T-helper 9 cell (primary cell): Measurements from ENCODE around the gene KCNJ10.
"Not testable (repeated sequence)": the region's sequence is repeated elsewhere in the genome, so short reads cannot be mapped to it uniquely, and the experiment has no call there.

Experiments used
- DNase-seq: peaks from one replicate; pipeline ENCODE4 v3.0.0-alpha.2; 2020
- total RNA-seq, 2 donors: gene quantifications; one replicate each; lab custom pipeline; 2026; lab: John Stamatoyannopoulos, UW

The KCNJ10 gene
- total RNA-seq, result 0.07 to 0.24 reads per million in 2 donors

DNA sequence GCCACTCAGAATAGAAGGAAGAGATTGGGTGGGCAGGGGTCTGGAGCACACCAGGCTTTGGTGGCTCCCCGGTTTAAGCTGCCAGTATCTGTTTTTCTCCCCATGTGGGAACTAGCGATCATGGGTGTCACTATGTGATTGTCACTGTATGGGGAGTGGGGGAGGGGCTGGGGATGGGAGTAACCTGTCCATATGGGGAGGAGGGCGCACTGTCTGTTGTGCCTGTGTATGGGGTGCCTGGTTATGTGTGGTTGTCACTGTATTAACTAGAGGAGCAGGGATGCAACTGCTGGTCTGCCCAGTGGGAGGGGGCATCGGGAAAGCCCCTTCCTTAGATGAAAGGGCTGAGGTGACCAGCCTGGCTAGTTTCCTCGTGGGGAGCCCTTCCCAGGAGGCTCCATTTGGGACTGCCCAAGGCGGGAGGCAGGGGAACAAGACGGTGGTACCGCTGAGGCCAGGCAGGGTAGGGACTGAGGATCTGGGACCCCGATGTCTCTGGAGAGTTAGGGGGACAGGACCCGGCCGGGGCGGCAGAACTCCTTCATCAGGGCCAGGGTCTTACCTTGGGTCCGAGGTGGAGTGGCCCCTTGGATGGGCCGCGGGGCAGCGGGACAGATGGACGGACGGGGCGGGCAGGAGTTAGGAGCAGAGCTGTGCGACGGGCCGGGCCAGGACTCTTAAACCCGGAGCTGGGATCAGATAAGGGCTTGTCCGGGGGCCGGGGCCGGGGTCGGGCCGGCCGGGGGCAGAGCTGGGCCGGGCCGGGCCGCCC lies at the start of gene KCNJ10:
KCNJ10 (minus strand) TSS at position 701 of the 772 bp plus-strand sequence. CDS start 27,628 bp downstream, outside the sequence.
- DNase-seq, result no peak

DNA sequence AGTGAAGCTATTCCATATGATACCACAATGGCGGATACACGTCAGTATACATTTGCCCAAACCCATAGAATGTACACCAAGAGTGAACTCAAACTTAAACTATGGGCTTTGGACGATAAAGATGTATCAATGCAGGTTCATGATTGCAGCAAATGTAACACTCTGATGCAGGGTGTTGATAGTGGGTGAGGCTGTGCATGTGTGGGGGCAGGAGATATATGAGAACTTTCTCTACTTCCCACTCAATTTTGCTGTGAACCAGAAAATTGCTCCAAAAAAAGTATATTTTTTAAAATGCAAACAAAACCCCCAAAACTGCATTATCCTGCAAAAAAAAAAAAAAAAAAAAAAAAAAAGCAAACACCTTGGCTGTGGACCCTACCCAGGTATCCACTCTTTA lies 49.0 kb upstream of the KCNJ10 start:
- DNase-seq, result no peak

DNA sequence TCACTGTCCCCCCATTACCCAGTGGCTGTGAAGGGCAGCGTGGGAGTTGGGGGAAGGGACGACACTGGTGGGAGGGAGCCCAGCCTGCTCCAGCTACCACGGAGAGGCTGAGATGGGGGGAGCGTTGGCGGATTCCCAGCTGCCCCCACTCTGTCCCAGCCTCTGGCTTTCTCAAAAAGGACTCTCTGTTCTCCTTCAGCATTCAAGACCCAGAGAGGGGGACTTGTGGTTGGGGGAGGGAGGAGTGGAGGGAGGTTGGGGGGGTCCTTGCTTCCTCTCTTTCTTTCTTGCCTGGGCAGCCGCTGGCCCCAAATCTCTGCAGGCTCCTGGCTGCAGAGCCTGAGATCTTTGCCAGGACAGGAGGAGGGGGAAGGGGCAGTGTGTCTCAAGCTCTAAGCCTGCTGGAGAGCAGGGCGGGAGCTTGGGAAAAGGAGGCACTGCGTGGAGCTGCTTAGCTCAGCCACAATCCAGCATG lies 47.8 kb upstream of the KCNJ10 start:
- DNase-seq, result no peak

DNA sequence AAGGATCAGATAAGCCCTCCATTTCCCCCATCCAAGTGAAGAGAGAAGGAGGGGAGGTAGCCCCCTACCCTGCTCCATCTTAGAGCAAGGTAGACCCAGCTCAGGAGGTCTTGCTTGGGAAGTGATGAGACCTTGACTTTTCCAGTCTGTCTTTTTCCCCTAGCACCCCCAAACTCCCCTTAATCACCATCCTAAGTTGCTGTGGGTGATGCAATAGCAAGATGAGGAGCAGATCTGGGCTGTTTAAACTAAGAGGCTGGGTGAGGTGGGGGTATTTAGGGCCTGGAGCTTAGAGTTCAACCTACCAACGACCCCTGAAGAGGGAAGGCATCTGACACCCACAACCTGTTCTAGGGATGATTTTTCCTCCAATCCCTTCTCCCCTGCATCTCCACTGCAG lies 47.3 kb upstream of the KCNJ10 start:
- no peak for DNase-seq

DNA sequence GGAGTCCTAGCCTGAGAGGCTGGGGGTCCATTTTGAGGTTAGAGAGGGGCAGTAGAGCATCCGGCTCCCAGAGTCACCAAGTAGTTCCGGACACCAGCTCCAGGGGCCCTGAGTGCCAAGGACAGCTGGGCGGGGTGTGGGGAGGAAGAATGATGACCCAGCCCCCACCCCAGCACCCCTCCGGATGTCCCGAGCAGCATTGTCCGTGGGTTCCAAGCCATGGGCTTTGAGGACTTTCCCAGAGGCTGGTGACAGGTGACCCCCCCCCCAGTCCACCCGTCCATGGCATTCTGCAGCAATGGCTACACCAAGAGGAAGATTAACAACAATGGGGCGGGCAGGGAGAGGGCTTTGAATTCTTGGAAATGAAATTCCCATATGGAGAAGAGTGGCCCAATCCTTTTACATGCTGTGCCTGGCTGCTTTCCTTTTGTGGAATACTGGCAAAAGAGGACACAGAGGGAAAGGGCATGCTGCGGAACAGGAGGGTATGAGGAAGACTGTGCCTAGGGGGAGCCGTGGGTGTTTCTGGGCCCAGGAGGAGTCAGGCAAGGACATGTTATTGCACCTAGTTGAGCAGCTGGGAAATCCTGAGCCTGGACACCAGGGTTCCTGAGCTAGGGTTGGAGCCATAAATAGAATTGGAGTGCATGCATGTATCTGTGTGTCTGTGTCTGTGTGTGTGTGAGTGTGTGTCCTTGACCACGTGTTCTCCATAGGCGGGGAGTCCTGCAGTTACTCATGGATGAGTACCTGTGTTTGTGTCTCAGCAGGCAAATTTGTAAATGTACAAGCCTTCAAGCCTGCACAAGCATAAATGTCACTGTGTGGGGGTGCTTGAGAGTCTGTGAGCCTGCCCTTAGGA lies 46.6 kb upstream of the KCNJ10 start:
- no peak for DNase-seq

DNA sequence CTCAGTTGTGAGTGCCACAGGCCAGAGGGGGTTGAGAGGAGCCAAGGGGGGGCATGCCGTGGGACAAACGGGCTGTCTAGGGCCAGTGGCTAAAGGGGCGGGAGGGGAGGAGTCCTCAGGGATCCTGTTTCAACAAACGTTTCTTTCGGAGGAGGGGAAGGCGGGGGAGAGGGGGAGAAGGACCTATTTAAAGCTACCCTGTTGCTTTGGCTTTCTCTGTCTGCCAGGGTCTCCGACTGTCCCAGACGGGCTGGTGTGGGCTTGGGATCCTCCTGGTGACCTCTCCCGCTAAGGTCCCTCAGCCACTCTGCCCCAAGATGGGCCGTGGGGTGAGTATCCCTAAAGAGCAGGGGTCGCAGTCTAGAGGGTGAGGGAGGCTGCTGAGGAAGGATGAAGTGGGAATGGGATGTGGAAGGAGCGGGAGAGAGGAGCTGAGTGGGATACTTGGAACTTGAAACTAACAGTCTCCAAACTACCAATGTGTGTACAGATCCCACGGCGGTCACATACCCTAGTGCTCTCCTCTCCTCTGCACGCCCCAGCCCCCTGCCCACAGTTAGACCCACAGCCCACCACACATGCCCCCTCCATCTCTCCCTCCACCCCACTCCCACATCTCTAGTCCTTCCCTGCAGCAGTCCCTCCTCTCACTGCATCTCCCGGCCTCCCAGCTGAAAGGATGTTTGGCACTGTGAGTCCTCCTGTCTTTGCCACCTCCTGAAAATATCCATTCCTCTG lies 45.8 kb upstream of the KCNJ10 start, which contains the start of gene ATP1A2:
ATP1A2 (plus strand) TSS at position 215 of the 738 bp plus-strand sequence; CDS start at position 318, 103 bp downstream.
- DNase-seq, result no peak

DNA sequence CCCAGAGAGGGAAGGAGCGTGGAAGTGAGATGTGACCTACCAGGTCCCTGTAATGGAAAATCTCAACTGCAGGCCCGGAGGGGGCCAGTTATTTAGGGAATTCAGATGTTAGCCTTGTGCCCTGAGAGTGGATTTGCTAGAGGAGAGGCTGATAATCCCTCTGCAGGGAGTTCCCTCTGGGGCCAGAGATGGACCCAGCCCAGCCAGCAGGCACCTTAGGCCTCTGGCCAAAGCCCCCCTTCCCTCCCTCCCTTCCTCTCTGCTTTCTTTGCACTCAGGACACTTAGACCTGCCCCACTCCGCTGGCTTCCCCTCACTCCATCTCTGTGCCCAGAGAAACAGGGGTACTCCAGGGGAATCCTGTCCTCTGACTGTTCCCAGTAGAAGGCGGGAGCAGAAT lies 44.1 kb upstream of the KCNJ10 start:
- no peak for DNase-seq

DNA sequence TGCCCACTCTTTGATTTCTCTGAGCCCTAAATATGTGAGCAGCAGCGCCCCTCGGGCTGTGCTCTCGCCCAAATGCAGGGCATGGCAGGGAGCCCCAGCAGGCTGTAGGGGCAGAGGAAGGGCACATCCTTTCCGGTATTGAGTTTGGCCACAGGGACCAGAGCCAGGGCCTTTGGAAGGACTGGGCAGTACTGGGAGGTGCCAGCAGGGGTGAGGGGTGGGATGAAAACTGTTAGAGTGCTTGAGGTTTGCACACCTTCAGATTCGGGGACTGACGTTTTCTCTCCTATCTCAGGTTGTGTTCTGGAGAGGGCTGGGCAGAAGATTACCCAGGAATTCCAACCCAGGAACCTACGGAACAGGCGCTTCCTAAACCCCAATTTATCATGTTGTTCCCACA lies 43.4 kb upstream of the KCNJ10 start:
- no peak for DNase-seq

DNA sequence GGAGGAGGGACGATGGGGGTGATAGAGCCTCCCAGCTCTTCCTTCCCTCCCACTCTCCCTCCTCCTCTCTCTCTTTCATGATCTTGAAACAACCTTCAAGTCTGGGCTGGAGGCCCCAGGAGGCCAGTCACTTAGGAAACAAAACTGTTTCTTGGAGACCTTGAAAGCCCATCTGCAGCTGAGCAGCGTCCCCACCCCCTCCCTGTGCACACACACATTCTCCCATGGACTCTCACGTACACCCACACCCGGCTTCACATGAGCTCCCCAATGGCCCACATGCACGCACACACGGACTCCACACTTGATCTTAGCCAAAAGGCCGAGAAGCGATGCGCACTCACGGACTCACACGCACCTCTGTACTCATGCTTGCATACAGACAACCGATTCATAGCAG lies 42.4 kb upstream of the KCNJ10 start:
- no peak for DNase-seq

DNA sequence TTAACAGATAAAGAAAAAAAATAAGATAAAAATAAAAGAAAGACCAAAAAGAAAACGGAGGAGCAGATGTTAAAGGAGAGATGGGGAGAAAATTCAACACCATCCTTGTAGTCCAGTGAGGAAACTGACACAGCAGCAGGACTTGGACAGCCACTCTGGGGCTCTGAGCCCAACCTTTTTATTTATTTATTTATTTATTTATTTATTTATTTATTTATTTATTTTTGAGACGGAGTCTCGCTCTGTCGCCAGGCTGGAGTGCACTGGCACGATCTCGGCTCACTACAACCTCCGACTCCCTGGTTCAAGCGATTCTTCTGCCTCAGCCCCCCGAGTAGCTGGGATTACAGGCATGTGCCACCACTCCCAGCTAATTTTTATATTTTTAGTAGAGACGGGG lies 41.5 kb upstream of the KCNJ10 start:
- DNase-seq, result not testable (repeated sequence)

DNA sequence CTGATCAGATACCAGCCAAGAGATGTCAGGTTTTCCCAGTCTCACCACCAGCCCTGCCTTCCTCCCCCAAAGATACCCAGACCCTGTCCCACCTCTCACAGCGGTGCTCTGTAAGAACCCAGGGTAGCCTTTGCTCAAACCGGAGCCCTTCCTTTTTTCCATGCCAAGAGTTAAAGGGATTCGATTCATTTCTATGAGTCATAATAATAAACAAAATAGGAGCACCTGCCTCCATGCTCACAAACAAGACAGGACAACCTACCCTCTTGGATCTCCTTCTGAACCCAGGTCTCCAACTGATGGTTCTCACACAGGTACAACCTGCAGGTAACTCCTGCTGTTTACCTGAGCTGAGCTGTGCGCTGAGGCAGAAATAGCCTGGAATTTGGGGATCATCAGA lies 39.7 kb upstream of the KCNJ10 start:
- DNase-seq, result no peak

DNA sequence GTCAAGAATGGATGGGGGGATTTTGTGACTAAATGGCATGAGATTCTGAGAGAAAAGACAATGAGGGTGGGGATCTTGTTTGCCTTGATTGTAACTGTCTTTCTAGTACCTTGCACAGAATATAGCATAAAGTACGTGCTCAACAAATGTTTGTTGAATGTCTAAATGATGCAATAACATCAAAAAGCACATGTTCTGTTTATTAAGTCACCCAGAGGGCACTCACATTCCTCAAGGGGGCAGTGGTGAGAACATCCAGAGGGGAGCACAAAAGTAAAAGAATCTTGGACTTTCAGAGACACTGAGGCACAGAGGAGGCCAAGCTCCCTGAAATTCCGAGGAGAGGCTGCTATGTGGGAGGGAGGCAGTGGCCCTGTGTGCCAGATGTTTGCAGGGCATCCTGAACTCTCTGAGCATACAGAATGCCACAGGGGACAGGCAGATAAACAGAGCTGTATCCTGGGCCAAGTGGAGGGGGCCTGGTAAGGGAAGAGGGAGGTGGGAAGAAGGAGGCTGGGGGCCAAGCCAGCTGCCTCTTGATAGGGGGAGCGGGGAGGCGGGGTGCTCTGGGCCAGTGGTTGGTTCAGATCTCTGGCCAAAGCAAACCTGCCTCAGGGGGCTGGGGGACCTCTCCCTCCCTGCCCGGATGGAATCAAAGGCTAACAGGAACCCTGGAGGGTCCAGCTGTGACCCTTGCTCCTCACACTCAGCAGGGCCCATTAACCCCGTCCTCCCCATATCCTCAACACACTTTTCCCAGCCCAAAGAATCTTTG lies 39.1 kb upstream of the KCNJ10 start:
- no peak for DNase-seq

DNA sequence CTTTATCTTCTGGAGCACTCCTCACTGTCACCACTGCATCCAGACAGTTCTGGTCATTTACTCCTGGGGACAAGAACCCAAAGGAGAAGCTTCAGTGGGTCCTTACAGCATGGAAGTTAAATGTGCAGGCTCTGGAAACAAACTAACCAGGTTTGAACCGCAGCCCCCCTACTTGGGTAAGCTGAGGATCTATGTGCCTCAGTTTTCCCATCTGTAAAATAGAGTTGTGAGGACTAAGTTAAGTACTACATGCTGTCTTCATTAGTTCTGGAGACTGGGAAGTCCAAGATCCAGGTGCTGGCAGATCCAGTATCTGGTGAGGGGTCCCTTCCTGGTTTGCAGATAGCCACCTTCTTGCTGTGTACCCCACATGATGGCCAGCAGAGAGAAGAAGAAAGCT lies 37.6 kb upstream of the KCNJ10 start:
- DNase-seq, result no peak

DNA sequence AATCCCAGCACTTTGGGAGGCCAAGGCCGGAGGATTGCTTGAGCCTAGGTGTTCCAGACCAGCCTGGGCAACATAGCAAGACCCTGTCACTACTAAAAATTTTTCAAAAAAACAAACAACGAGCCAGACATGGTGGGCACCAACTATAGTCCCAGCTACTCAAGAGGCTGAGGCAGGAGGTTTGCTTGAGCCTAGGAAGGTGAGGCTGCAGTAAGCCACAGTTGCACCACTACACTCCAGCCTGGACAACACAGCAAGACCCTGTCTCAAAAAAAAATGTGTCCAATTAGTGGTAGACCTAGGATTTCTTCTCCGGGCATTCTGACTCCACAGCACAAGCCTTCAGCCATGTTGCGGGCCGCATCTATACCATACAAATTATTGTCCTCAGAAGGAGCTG lies 35.2 kb upstream of the KCNJ10 start:
- DNase-seq, result no peak

DNA sequence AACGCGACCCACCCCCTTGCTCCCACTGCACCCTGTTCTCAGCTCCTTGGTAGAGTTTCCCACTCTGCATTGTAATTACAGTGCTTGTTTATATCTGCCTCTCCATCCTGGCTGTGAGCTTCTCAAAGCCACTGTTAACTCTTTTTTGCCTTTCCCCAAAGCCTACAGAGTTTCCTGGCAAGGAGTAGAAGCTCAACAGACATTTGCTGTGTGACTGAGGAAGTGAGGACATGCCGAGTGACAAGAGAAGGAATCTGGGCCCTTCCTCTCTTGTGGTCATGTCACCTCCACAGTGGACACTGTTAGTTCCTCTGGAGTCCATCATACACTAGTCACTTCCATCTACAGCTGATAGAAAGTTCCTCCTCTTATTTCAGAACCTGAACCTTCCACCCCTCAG lies 34.5 kb upstream of the KCNJ10 start:
- DNase-seq, result no peak

DNA sequence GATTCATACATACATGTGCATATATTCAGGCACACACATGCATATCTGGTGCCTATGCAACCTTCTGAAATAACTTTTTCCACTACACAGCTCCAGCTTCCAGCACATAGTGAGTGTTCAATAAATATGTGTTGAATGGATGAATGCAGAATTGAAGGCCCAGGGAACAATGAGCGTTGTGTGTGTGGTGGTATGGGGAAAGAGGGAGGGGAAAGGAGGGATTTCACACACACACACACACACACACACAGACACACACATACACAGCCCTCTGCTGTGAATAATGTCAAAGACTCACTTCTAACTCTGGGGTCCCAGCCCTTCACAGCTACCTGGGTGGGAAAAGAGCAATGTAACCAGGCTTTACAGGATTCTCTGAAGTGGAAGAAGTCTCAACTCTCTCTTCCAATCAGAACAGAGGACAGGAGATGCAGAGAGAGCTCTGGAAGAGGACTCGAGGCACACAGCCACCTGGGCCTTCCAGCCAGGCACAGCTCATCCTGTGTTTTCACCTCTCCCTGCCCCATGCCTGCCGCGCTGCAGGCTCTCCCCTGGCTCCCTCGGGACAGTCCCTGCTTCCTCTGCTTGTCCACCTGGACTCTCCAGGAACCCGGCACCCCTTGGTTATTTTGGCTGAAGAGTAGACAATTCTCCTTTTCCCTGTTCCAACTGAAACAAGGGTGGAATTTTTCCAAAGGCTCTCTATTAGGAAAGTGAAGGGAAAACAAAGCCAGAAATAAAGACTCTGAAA lies 33.9 kb upstream of the KCNJ10 start:
- no peak for DNase-seq

DNA sequence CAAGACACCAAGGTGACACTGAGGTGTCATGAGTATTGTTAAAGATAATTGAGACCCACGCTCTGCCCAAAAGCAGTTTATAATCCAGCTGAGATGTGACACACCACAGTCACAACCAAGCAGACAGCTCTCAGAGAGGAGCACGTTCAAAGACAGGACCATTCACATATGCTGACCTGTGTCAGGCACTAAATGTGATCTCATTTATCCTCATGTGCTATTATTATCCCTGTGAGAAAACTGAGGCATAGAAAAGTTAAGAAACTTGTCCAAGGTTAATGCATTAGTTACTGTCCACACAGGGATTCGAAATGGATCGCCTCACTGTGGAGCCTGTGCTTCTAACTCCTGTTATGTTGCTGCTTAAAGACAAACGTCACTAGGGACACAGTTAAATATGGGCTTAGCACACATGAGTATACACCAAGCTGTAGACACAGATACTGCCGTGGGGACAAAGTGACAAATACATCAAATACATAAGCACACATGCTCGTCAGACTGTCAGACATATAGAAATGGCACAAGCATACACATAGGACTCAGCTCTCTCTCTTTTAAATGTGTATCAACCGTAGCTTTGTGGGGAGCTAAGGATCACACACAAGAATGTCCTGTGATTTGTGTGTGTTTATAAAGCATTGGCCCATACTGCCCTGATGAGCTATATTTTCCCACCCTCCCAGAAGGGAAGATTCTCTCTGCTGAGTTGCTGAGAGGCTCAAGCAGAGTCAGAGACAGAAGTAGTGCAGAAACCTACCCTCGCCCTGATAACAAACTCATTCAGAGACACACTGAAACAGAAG lies 32.0 kb upstream of the KCNJ10 start:
- no peak for DNase-seq

DNA sequence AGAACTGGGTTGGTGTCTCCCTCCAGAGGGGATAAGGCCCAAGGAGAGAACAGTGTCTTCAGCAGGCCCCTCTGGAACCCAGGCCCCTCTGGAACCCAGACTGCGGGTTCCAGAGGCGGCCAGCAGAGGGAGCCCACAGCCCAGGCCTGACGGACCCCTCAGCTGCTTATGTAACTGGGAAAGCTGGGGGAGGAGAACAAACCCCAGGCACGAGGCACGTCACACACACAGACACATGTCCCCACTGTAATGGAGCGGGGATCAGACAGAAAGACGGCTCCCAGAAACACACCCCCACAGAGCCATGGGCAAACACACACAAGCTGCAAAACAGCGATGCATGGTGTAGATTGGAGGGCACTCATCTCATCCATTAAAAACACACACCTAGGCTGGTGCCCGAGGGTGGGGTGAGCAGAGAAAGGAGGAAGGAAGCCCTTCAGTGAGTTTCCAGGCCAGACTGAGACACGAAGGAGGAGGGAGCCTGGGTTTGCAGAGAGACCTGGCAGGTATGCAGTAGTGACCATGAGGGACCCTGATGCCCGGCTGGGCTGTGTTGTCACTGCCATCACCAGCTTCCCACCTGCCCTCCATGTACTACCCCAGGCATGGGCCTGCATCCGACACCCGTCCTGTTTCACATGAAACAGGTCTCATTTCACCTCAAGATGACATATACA lies 31.2 kb upstream of the KCNJ10 start:
- DNase-seq, result peak; percentile 61

DNA sequence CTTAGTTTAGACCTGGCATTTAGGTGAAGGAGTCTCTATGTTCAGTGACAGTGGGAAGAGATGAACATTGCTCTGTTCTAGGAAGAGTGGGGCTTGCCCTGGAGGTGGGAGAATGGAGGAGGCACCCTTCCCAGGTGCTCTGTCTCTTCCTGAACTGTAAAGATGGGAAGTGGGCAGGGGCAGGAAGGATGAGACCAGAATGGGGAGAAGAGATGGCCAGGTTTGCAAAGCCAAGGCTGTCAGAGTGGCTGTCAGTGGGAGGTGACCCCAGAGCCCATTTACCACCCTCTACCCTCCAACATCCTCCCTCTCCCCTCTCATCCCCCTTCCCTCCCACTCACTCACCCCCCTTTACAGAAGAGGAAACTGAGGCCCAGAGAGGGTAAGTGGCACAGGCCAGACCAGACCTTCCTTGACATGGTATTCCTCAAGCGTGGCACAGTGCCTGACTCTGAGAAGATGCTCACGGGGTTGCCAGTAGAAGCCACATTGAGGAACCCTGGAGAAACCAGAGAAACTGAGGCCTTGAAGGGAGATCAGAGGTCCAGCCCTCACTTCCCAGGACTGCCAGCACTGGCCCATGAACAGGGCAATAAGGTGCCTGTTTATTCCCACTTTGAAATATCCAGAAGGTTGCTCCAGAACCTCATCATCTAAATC lies 29.9 kb upstream of the KCNJ10 start:
- DNase-seq, result no peak
